ENCODE measurements around the gene SLC9A8.

DNA sequence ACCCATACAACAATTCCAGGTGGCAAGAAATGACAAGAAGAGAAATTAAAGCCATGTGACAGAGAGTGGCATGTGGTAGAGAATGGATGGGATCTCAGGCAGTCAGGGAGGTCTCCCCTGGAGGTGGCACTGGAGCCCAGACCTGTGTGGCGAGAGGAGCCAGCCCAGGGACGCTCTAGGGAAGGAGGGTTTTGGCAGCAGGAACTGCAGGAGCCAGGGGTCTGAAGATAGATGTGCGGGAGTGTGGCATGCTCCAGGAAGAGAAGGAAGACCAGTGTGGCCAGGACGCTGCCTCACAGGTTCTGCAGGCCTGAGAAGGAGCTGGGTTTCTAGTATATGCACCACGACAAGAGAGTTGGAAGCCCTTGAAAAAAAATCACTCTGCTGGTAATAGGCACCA is 57.6 kb downstream of the SLC9A8 start:
- TF ChIP-seq GATA3 (IDR thresholded peaks at IDR 0.05; ENCODE audit: low read depth, low read length) (no peak), GATA2 (IDR thresholded peaks at IDR 0.05; ENCODE audit: low read depth, low read length) (no peak)

Measured in SH-SY5Y (cell line).